ENCODE results near the gene NINJ2.
"Not testable (repeated sequence)": the region's sequence is repeated elsewhere in the genome, so short reads cannot be mapped to it uniquely, and the experiment has no call there.

NINJ2 gene

GRCh38 chr12:704516-705242 is 41.4 kb upstream of the NINJ2 start:
- no peak overlapping the region for H3K4me3 ChIP-seq (ENCODE audit: low read length)
- H3K4me1 ChIP-seq (ENCODE audit: low read length): peaks cover 16% of the 10 kb centered on the region
- no peaks in the 10 kb centered on the region for H3K79me2 ChIP-seq (ENCODE audit: low read length)
- H3K36me3 ChIP-seq (replicated peaks; ENCODE audit: low read depth, low read length): no peaks in the 10 kb centered on the region
- H2AFZ ChIP-seq (ENCODE audit: low read depth, low read length): 0 out of 2 replicates have a peak overlapping the region, but pooled peaks have one; percentile 74
- peaks cover 14% of the 10 kb centered on the region for H3K9me3 ChIP-seq (ENCODE audit: insufficient read depth, low read length)
- TF ChIP-seq EZH2phosphoT487 (IDR thresholded peaks at IDR 0.05; ENCODE audit: low read depth) (no peak), CTCF (IDR thresholded peaks at IDR 0.05; ENCODE audit: low read depth, low read length) (no peak)
- no peak overlapping the region for H3K9ac ChIP-seq (ENCODE audit: low read length)
- no peak overlapping the region for H3K4me2 ChIP-seq (ENCODE audit: low read length)
- no peaks in the 10 kb centered on the region for H4K20me1 ChIP-seq (ENCODE audit: insufficient read depth, low read length)
- H3K27ac ChIP-seq (ENCODE audit: low read length): no peak overlapping the region
- H3K27me3 ChIP-seq (ENCODE audit: low read depth, low read length): no peaks in the 10 kb centered on the region

- H3K4me3 ChIP-seq (ENCODE audit: low read length): no peak overlapping the region
- no peaks in the 10 kb centered on the region for H4K20me1 ChIP-seq (ENCODE audit: insufficient read depth, low read length)
- H3K36me3 ChIP-seq (replicated peaks; ENCODE audit: low read depth, low read length): no peaks in the 10 kb centered on the region
- H3K4me2 ChIP-seq (ENCODE audit: low read length): no peak overlapping the region
- no peak overlapping the region for H3K9ac ChIP-seq (ENCODE audit: low read length)
- TF ChIP-seq EZH2phosphoT487 (IDR thresholded peaks at IDR 0.05; ENCODE audit: low read depth): no peak
- TF ChIP-seq CTCF (IDR thresholded peaks at IDR 0.05; ENCODE audit: low read depth, low read length): no peak
- H3K4me1 ChIP-seq (ENCODE audit: low read length): peaks cover 16% of the 10 kb centered on the region
- no peak overlapping the region for H2AFZ ChIP-seq (ENCODE audit: low read depth, low read length)
- peaks cover 30% of the 10 kb centered on the region for H3K9me3 ChIP-seq (ENCODE audit: insufficient read depth, low read length)
- H3K27ac ChIP-seq (ENCODE audit: low read length): no peak overlapping the region
- no peaks in the 10 kb centered on the region for H3K79me2 ChIP-seq (ENCODE audit: low read length)
- H3K27me3 ChIP-seq (ENCODE audit: low read depth, low read length): no peaks in the 10 kb centered on the region
Measured at GRCh38 chr12:701896-702539, 38.8 kb upstream of the NINJ2 start.

GRCh38 chr12:700016-700415 is 36.8 kb upstream of the NINJ2 start:
- Histone ChIP-seq H3K9me3 (ENCODE audit: insufficient read depth, low read length) (peaks cover 34% of the 10 kb centered on the region), H3K9ac (ENCODE audit: low read length) (no peak overlapping the region), H3K27ac (ENCODE audit: low read length) (no peak overlapping the region), H3K36me3 (replicated peaks; ENCODE audit: low read depth, low read length) (peaks cover 2% of the 10 kb centered on the region), H3K79me2 (ENCODE audit: low read length) (no peaks in the 10 kb centered on the region), H4K20me1 (ENCODE audit: insufficient read depth, low read length) (no peaks in the 10 kb centered on the region), H2AFZ (ENCODE audit: low read depth, low read length) (no peak overlapping the region), H3K27me3 (ENCODE audit: low read depth, low read length) (no peaks in the 10 kb centered on the region), H3K4me3 (ENCODE audit: low read length) (no peak overlapping the region), H3K4me2 (ENCODE audit: low read length) (no peak overlapping the region), H3K4me1 (ENCODE audit: low read length) (peaks cover 5% of the 10 kb centered on the region)
- TF ChIP-seq EZH2phosphoT487 (IDR thresholded peaks at IDR 0.05; ENCODE audit: low read depth) (no peak), CTCF (IDR thresholded peaks at IDR 0.05; ENCODE audit: low read depth, low read length) (no peak)

- H3K4me2 ChIP-seq (ENCODE audit: low read length); H3K9ac ChIP-seq (ENCODE audit: low read length); H3K27ac ChIP-seq (ENCODE audit: low read length): not testable (repeated sequence)
Measured at GRCh38 chr12:698222-698621, 35.0 kb upstream of the NINJ2 start.

More at GRCh38 chr12:698222-698621, 35.0 kb upstream of the NINJ2 start:
- H2AFZ ChIP-seq (ENCODE audit: low read depth, low read length); H4K20me1 ChIP-seq (ENCODE audit: insufficient read depth, low read length); H3K36me3 ChIP-seq (replicated peaks; ENCODE audit: low read depth, low read length); H3K79me2 ChIP-seq (ENCODE audit: low read length); H3K4me1 ChIP-seq (ENCODE audit: low read length); H3K4me3 ChIP-seq (ENCODE audit: low read length); H3K27me3 ChIP-seq (ENCODE audit: low read depth, low read length): not testable (repeated sequence)
- H3K9me3 ChIP-seq (ENCODE audit: insufficient read depth, low read length): peaks cover 37% of the 10 kb centered on the region

Measured in OCI-LY3 (cell line).